K562 (cell line): ENCODE data around the gene MYO1E.

Experiments
- CTCF ChIP-seq, 3 experiments: IDR thresholded peaks in 2 of 3; conservative IDR thresholded peaks in 1 of 3; 2 replicates each; pipeline ENCODE4 v1.5.1; 2011 to 2012; ENCODE audit warnings: low read length in 3 of 3, mild to moderate bottlenecking in 3 of 3, control low read depth in 2 of 3, improper control_type of control experiment in 1 of 3, inconsistent platforms in 1 of 3, low read depth in 1 of 3, mixed read lengths in 1 of 3, moderate library complexity in 1 of 3; ENCODE audit not compliant: insufficient read depth in 2 of 3
- EGR1 ChIP-seq: fragments of 450-650 bp; conservative IDR thresholded peaks from 2 replicates; pipeline ENCODE4 v1.6.1; 2017; ENCODE audit warnings: mild to moderate bottlenecking
- HCFC1 ChIP-seq: IDR thresholded peaks from 2 replicates; pipeline ENCODE4 v1.6.1; 2012; ENCODE audit warnings: low read depth, low read length, improper control_type of control experiment
- KDM5B ChIP-seq: fragments of 200-600 bp; sonication (generic); IDR thresholded peaks from 2 replicates; pipeline ENCODE4 v1.6.1; 2012; ENCODE audit warnings: low read depth, mild to moderate bottlenecking, moderate library complexity, low read length, control low read depth, inconsistent platforms; ENCODE audit not compliant: insufficient replicate concordance
- MEF2D ChIP-seq: conservative IDR thresholded peaks from 2 replicates; pipeline ENCODE4 v1.6.1; 2016; ENCODE audit warnings: low read depth, missing genetic modification characterization, missing compliant biosample characterization
- POLR2A ChIP-seq: fragments of 450-650 bp; conservative IDR thresholded peaks from 2 replicates; pipeline ENCODE4 v1.6.1; 2016
- POLR2AphosphoS2 ChIP-seq: IDR thresholded peaks from 2 replicates; pipeline ENCODE4 v1.6.1; 2012; ENCODE audit warnings: low read length, improper control_type of control experiment
- SMARCE1 ChIP-seq: fragments of 450-650 bp; IDR thresholded peaks from 2 replicates; pipeline ENCODE4 v1.7.1; 2016; ENCODE audit warnings: mild to moderate bottlenecking
- ZBTB8A ChIP-seq: fragments of 450-650 bp; IDR thresholded peaks from 2 replicates; pipeline ENCODE4 v1.6.1; 2018; ENCODE audit warnings: mild to moderate bottlenecking, moderate library complexity; ENCODE audit not compliant: partially characterized antibody
- ZKSCAN1 ChIP-seq: fragments of 150-350 bp; IDR thresholded peaks from 2 replicates; pipeline ENCODE4 v1.6.1; 2016; ENCODE audit warnings: low read depth, low read length
- ZNF354B ChIP-seq: fragments of 250-450 bp; sonication (Bioruptor Pico); IDR thresholded peaks from 2 replicates; pipeline ENCODE4 v1.4.0; 2020

GRCh38 chr15:59172289-59172901, 200.3 kb downstream of the MYO1E start:
- TF ChIP-seq ZKSCAN1 (no peak), KDM5B (no peak), HCFC1 (no peak), POLR2A (no peak), MEF2D (tag) (no peak), EGR1 (no peak), SMARCE1 (no peak), POLR2AphosphoS2 (no peak), CTCF (IDR thresholded peaks at IDR 0.05 in 2 of 3, conservative IDR thresholded peaks at IDR 0.05 in 1 of 3; ENCODE audit: insufficient read depth in 2 of 3, low read depth in 1 of 3, low read length in 3 of 3) (no peak), ZBTB8A (no peak), ZNF354B (CRISPR knock-in tag) (no peak)
